ENCODE data around the gene APEH.

APEH gene

GRCh38 chr3:49701388-49702077, 27.4 kb downstream of the APEH start:
- TF ChIP-seq TEAD4 (IDR thresholded peaks at IDR 0.05): peak; percentile 26; the same call in 1 of the 2 replicates
- TF ChIP-seq EP300 (IDR thresholded peaks at IDR 0.05; ENCODE audit: borderline replicate concordance): no peak
- peak; percentile 18; the same call in 1 of the 2 replicates for TF ChIP-seq RAD21 (IDR thresholded peaks at IDR 0.05; ENCODE audit: low read depth)

- TF ChIP-seq REST (IDR thresholded peaks at IDR 0.05; ENCODE audit: low read depth): no peak
- TF ChIP-seq EGR1 (IDR thresholded peaks at IDR 0.05): no peak
- TF ChIP-seq MAX (IDR thresholded peaks at IDR 0.05): no peak
- no peak for TF ChIP-seq TCF12 (IDR thresholded peaks at IDR 0.05; ENCODE audit: low read depth)
- no peak for TF ChIP-seq USF1 (IDR thresholded peaks at IDR 0.05)
- no peak for TF ChIP-seq YY1 (IDR thresholded peaks at IDR 0.05; ENCODE audit: low read depth)
- TF ChIP-seq CREB1 (IDR thresholded peaks at IDR 0.05; ENCODE audit: low read depth): no peak
- no peak for TF ChIP-seq NFIC (IDR thresholded peaks at IDR 0.05)
- TF ChIP-seq ZBTB7A (IDR thresholded peaks at IDR 0.05; ENCODE audit: low read depth): no peak
- no peak for TF ChIP-seq CEBPB (IDR thresholded peaks at IDR 0.05)
- TF ChIP-seq TEAD4 (IDR thresholded peaks at IDR 0.05): no peak
- TF ChIP-seq TAF1 (IDR thresholded peaks at IDR 0.05; ENCODE audit: low read depth): no peak
These were observed 28.5 kb downstream of the APEH start for GRCh38 chr3:49702672-49703071.

GRCh38 chr3:49703443-49703927, 29.3 kb downstream of the APEH start:
- TF ChIP-seq RAD21 (IDR thresholded peaks at IDR 0.05; ENCODE audit: low read depth) (peak; percentile 74), NFIC (IDR thresholded peaks at IDR 0.05) (no peak), CREB1 (IDR thresholded peaks at IDR 0.05; ENCODE audit: low read depth) (no peak), ZBTB7A (IDR thresholded peaks at IDR 0.05; ENCODE audit: low read depth) (0 out of 2 replicates have a peak, but pooled peaks have one; percentile 55)

GRCh38 chr3:49703956-49704355, 29.8 kb downstream of the APEH start:
- no peak for TF ChIP-seq REST (IDR thresholded peaks at IDR 0.05; ENCODE audit: low read depth)
- no peak for TF ChIP-seq CREB1 (IDR thresholded peaks at IDR 0.05; ENCODE audit: low read depth)
- TF ChIP-seq ZBTB7A (IDR thresholded peaks at IDR 0.05; ENCODE audit: low read depth): no peak
- TF ChIP-seq FOXM1 (IDR thresholded peaks at IDR 0.05; ENCODE audit: borderline replicate concordance, low read depth): no peak
- no peak for TF ChIP-seq EGR1 (IDR thresholded peaks at IDR 0.05)
- no peak for TF ChIP-seq YY1 (IDR thresholded peaks at IDR 0.05; ENCODE audit: low read depth)
- no peak for TF ChIP-seq TEAD4 (IDR thresholded peaks at IDR 0.05)

- TF ChIP-seq NFIC (IDR thresholded peaks at IDR 0.05) (no peak), YY1 (IDR thresholded peaks at IDR 0.05; ENCODE audit: low read depth) (no peak), EGR1 (IDR thresholded peaks at IDR 0.05) (no peak), TCF12 (IDR thresholded peaks at IDR 0.05; ENCODE audit: low read depth) (no peak), CREB1 (IDR thresholded peaks at IDR 0.05; ENCODE audit: low read depth) (no peak), FOXM1 (IDR thresholded peaks at IDR 0.05; ENCODE audit: borderline replicate concordance, low read depth) (no peak), USF1 (IDR thresholded peaks at IDR 0.05) (no peak), CEBPB (IDR thresholded peaks at IDR 0.05) (no peak), MAX (IDR thresholded peaks at IDR 0.05) (no peak), ZBTB7A (IDR thresholded peaks at IDR 0.05; ENCODE audit: low read depth) (no peak), TAF1 (IDR thresholded peaks at IDR 0.05; ENCODE audit: low read depth) (no peak), EP300 (IDR thresholded peaks at IDR 0.05; ENCODE audit: borderline replicate concordance) (no peak), REST (IDR thresholded peaks at IDR 0.05; ENCODE audit: low read depth) (no peak), RAD21 (IDR thresholded peaks at IDR 0.05; ENCODE audit: low read depth) (no peak), TEAD4 (IDR thresholded peaks at IDR 0.05) (no peak)
These were observed 30.5 kb downstream of the APEH start for GRCh38 chr3:49704629-49705028.
